Measurements from ENCODE around the gene SMIM22.
A peak's percentile ranks its signal among the peaks of the same experiment; 100 is the strongest.

The SMIM22 gene

GRCh38 chr16:4795828-4796572, 831 bp downstream of the SMIM22 start:
- H3K4me1 ChIP-seq, result no peaks in the 10 kb centered on the region
- H3K9me3 ChIP-seq, result no peaks in the 10 kb centered on the region
- no peaks in the 10 kb centered on the region for H3K27me3 ChIP-seq (ENCODE audit: low read depth)
- in situ Hi-C loops (cut with MboI; ENCODE audit: low sequenced_read_pairs), result no loop called here
- DNase-seq (ENCODE audit: low spot score in 2 of 2), result no peak
- no peak overlapping the region for H3K4me3 ChIP-seq
- 0 out of 2 replicates have a peak, but pooled peaks cover 3% of the 10 kb centered on the region for H3K36me3 ChIP-seq (replicated peaks)

GRCh38 chr16:4796982-4797804, 2.0 kb downstream of the SMIM22 start:
- H3K4me1 ChIP-seq, result peaks cover 4% of the 10 kb centered on the region; the same call in 1 of the 2 replicates
- no peaks in the 10 kb centered on the region for H3K27me3 ChIP-seq (ENCODE audit: low read depth)
- no peaks in the 10 kb centered on the region for H3K9me3 ChIP-seq
- H3K36me3 ChIP-seq (replicated peaks), result 0 out of 2 replicates have a peak, but pooled peaks cover 3% of the 10 kb centered on the region
- no peak overlapping the region for H3K4me3 ChIP-seq
- in situ Hi-C loops (cut with MboI; ENCODE audit: low sequenced_read_pairs), result no loop called here
- DNase-seq (ENCODE audit: low spot score in 2 of 2), result no peak

GRCh38 chr16:4797805-4798252, 2.7 kb downstream of the SMIM22 start:
- no peak for DNase-seq (ENCODE audit: low spot score in 2 of 2)
- in situ Hi-C loops (cut with MboI; ENCODE audit: low sequenced_read_pairs), result no loop called here
- Histone ChIP-seq H3K27me3 (ENCODE audit: low read depth) (no peaks in the 10 kb centered on the region), H3K4me1 (peaks cover 4% of the 10 kb centered on the region; the same call in 1 of the 2 replicates), H3K9me3 (no peaks in the 10 kb centered on the region), H3K4me3 (no peak overlapping the region), H3K36me3 (replicated peaks) (0 out of 2 replicates have a peak, but pooled peaks cover 3% of the 10 kb centered on the region)

GRCh38 chr16:4798456-4798855, 3.3 kb downstream of the SMIM22 start:
- Histone ChIP-seq H3K4me3 (no peak overlapping the region), H3K4me1 (peaks cover 8% of the 10 kb centered on the region), H3K27me3 (ENCODE audit: low read depth) (no peaks in the 10 kb centered on the region), H3K9me3 (no peaks in the 10 kb centered on the region), H3K36me3 (replicated peaks) (0 out of 2 replicates have a peak, but pooled peaks cover 3% of the 10 kb centered on the region)
- in situ Hi-C loops (cut with MboI; ENCODE audit: low sequenced_read_pairs), result no loop called here
- no peak for DNase-seq (ENCODE audit: low spot score in 2 of 2)

- DNase-seq (ENCODE audit: low spot score in 2 of 2), result no peak
- peaks cover 12% of the 10 kb centered on the region for H3K4me1 ChIP-seq
- H3K27me3 ChIP-seq (ENCODE audit: low read depth), result no peaks in the 10 kb centered on the region
- no peaks in the 10 kb centered on the region for H3K9me3 ChIP-seq
- in situ Hi-C loops (cut with MboI; ENCODE audit: low sequenced_read_pairs), result no loop called here
- no peak overlapping the region for H3K4me3 ChIP-seq
- peaks cover 8% of the 10 kb centered on the region for H3K36me3 ChIP-seq (replicated peaks)
These were observed 4.1 kb downstream of the SMIM22 start for GRCh38 chr16:4799171-4799855.

GRCh38 chr16:4800290-4801041, 5.3 kb downstream of the SMIM22 start:
- H3K9me3 ChIP-seq, result no peaks in the 10 kb centered on the region
- H3K36me3 ChIP-seq (replicated peaks), result peaks cover 18% of the 10 kb centered on the region
- in situ Hi-C loops (cut with MboI; ENCODE audit: low sequenced_read_pairs), result no loop called here
- no peaks in the 10 kb centered on the region for H3K27me3 ChIP-seq (ENCODE audit: low read depth)
- DNase-seq (ENCODE audit: low spot score in 2 of 2), result peak in 1 of 2 experiments; percentile 28
- H3K4me1 ChIP-seq, result peaks cover 12% of the 10 kb centered on the region
- H3K4me3 ChIP-seq, result no peak overlapping the region

GRCh38 chr16:4801051-4801961, 6.1 kb downstream of the SMIM22 start:
- in situ Hi-C loops (cut with MboI; ENCODE audit: low sequenced_read_pairs), result no loop called here
- DNase-seq (ENCODE audit: low spot score in 2 of 2), result no peak
- peaks cover 21% of the 10 kb centered on the region for H3K36me3 ChIP-seq (replicated peaks)
- H3K9me3 ChIP-seq, result no peaks in the 10 kb centered on the region
- no peaks in the 10 kb centered on the region for H3K27me3 ChIP-seq (ENCODE audit: low read depth)
- peak overlapping the region; percentile 59 for H3K4me3 ChIP-seq
- H3K4me1 ChIP-seq, result peaks cover 12% of the 10 kb centered on the region

- Histone ChIP-seq H3K4me3 (peak within 1 kb of the TSS; percentile 59), H3K4me1 (peaks cover 12% of the 10 kb centered on the region), H3K36me3 (replicated peaks) (peaks cover 22% of the 10 kb centered on the region), H3K27me3 (ENCODE audit: low read depth) (no peaks in the 10 kb centered on the region), H3K9me3 (no peaks in the 10 kb centered on the region)
- DNase-seq (ENCODE audit: low spot score in 2 of 2), result peak; percentile 77 to 91
- in situ Hi-C loops (cut with MboI; ENCODE audit: low sequenced_read_pairs), result no loop called here
These were observed 6.9 kb downstream of the SMIM22 start, which contains the start of gene ROGDI for GRCh38 chr16:4801962-4802658. ROGDI (minus strand) TSS chr16:4802633; CDS start chr16:4802571, 62 bp downstream.

- in situ Hi-C loops (cut with MboI; ENCODE audit: low sequenced_read_pairs), result no loop called here
- H3K27me3 ChIP-seq (ENCODE audit: low read depth), result no peaks in the 10 kb centered on the region
- peak; percentile 94 to 95 for DNase-seq (ENCODE audit: low spot score in 2 of 2)
- peaks cover 29% of the 10 kb centered on the region for H3K36me3 ChIP-seq (replicated peaks)
- peak overlapping the region; percentile 59 for H3K4me3 ChIP-seq
- peaks cover 12% of the 10 kb centered on the region for H3K4me1 ChIP-seq
- no peaks in the 10 kb centered on the region for H3K9me3 ChIP-seq
These were observed 7.6 kb downstream of the SMIM22 start for GRCh38 chr16:4802659-4803287.

GRCh38 chr16:4803401-4803844, 8.3 kb downstream of the SMIM22 start:
- Histone ChIP-seq H3K9me3 (no peaks in the 10 kb centered on the region), H3K36me3 (replicated peaks) (peaks cover 34% of the 10 kb centered on the region), H3K4me3 (peak overlapping the region; percentile 59), H3K4me1 (peaks cover 12% of the 10 kb centered on the region), H3K27me3 (ENCODE audit: low read depth) (no peaks in the 10 kb centered on the region)
- DNase-seq (ENCODE audit: low spot score in 2 of 2), result no peak
- in situ Hi-C loops (cut with MboI; ENCODE audit: low sequenced_read_pairs), result no loop called here

GRCh38 chr16:4803898-4804762, 9.0 kb downstream of the SMIM22 start:
- H3K9me3 ChIP-seq, result no peaks in the 10 kb centered on the region
- peaks cover 12% of the 10 kb centered on the region for H3K4me1 ChIP-seq
- DNase-seq (ENCODE audit: low spot score in 2 of 2), result no peak
- peaks cover 39% of the 10 kb centered on the region for H3K36me3 ChIP-seq (replicated peaks)
- no peak overlapping the region for H3K4me3 ChIP-seq
- no peaks in the 10 kb centered on the region for H3K27me3 ChIP-seq (ENCODE audit: low read depth)
- in situ Hi-C loops (cut with MboI; ENCODE audit: low sequenced_read_pairs), result no loop called here

Measured in HAP-1 (cell line).